ENCODE results near the gene FTCD.
"Not testable (repeated sequence)": the region's sequence is repeated elsewhere in the genome, so short reads cannot be mapped to it uniquely, and the experiment has no call there.

Gene FTCD

GRCh38 chr21:46188226-46189212, 33.1 kb upstream of the FTCD start:
- peak; percentile 65 for DNase-seq (ENCODE audit: low spot score)

- no peak for DNase-seq (ENCODE audit: low spot score)
These were observed 32.4 kb upstream of the FTCD start for GRCh38 chr21:46187814-46188213.

GRCh38 chr21:46187261-46187660, 31.9 kb upstream of the FTCD start:
- no peak for DNase-seq (ENCODE audit: low spot score)

- no peak for DNase-seq (ENCODE audit: low spot score)
These were observed 30.3 kb upstream of the FTCD start for GRCh38 chr21:46185716-46186115.

GRCh38 chr21:46184625-46185555, 29.5 kb upstream of the FTCD start:
- DNase-seq (ENCODE audit: low spot score): peak; percentile 65

- peak; percentile 74 for DNase-seq (ENCODE audit: low spot score)
These were observed 28.7 kb upstream of the FTCD start, which contains the start of gene SPATC1L for GRCh38 chr21:46183910-46184624. SPATC1L (minus strand) TSS chr21:46184459; CDS start chr21:46182816, 1,643 bp downstream.

- DNase-seq (ENCODE audit: low spot score): not testable (repeated sequence)
These were observed 28.0 kb upstream of the FTCD start for GRCh38 chr21:46183337-46183909.

- no peak for DNase-seq (ENCODE audit: low spot score)
These were observed 27.4 kb upstream of the FTCD start for GRCh38 chr21:46182548-46183336.

GRCh38 chr21:46181953-46182547, 26.7 kb upstream of the FTCD start:
- DNase-seq (ENCODE audit: low spot score): no peak

- DNase-seq (ENCODE audit: low spot score): no peak
These were observed 26.1 kb upstream of the FTCD start for GRCh38 chr21:46181436-46181835.

GRCh38 chr21:46180778-46181391, 25.5 kb upstream of the FTCD start:
- DNase-seq (ENCODE audit: low spot score): no peak

- DNase-seq (ENCODE audit: low spot score): no peak
These were observed 24.8 kb upstream of the FTCD start for GRCh38 chr21:46180079-46180722.

- no peak for DNase-seq (ENCODE audit: low spot score)
These were observed 24.3 kb upstream of the FTCD start for GRCh38 chr21:46179708-46180078.

- no peak for DNase-seq (ENCODE audit: low spot score)
These were observed 23.6 kb upstream of the FTCD start for GRCh38 chr21:46178961-46179360.

- not testable (repeated sequence) for DNase-seq (ENCODE audit: low spot score)
These were observed 21.2 kb upstream of the FTCD start for GRCh38 chr21:46176443-46177129.

GRCh38 chr21:46173573-46173972, 18.2 kb upstream of the FTCD start:
- no peak for DNase-seq (ENCODE audit: low spot score)

- DNase-seq (ENCODE audit: low spot score): no peak
These were observed 17.6 kb upstream of the FTCD start for GRCh38 chr21:46172863-46173528.
